HL-60/S4 treated with phorbol 12-myristate 13-acetate at 8.2 ng/mL for 4 days and 3 days (cell line): ENCODE measurements around the gene NFKBIL1.
"Not testable (repeated sequence)": the region's sequence is repeated elsewhere in the genome, so short reads cannot be mapped to it uniquely, and the experiment has no call there.

Experiments
- in situ Hi-C: fragments of 300-500 bp; cut with MboI; formaldehyde crosslinking; loops from 2 replicates; pipeline ENCODE4 v1.15.0; 2022; ENCODE audit warnings: low sequenced_read_pairs

Gene NFKBIL1

DNA sequence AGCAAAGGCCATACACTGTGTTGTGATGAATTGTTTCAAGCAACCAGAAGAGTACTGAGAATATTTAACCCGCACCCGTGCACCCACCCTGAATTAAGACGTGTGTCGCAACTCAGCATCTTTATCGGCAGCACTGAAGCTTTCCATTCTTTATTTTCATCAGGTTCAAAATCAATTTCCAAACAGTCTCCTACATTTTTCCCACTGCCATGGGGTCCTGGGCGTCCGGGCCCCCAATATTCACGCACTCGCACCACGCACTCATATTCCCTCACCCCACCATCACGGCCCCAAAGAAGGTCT, 33.0 kb downstream of the NFKBIL1 start:
- in situ Hi-C loops: no loop called here

DNA sequence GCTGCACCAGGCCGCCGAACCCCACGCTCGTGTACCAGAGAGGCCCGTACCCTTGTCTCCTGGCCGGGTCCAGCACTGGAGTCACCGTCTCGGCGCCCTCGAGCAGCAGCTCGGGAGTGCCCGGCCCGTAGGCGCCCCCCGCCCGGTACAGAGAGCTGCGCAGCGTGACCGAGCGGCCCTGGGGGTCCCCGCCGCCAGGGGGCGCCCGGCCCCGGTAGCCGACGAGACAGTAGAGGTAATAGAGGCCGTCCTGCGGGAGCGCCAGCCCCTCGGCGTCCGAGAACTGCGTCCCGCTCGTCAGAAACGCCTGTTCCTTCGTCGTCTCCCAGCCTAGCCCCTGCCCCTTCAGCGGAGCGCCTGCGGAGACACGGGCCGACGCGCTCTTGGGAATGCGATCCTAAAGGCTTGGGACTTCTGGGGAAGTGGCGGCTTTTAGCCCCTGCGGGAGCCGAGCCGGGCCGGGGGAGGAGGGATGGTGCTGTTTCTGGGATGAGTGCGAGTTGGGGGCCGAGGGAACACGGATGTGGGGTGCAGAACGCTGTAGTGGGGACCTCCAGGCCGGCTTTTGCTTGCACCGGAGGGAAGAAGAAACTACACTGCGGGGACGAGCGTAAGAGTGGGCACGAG, 33.5 kb downstream of the NFKBIL1 start:
- in situ Hi-C loops: no loop called here

- in situ Hi-C loops: no loop called here
These were observed 34.2 kb downstream of the NFKBIL1 start for GRCh38 chr6:31581434-31582229.

DNA sequence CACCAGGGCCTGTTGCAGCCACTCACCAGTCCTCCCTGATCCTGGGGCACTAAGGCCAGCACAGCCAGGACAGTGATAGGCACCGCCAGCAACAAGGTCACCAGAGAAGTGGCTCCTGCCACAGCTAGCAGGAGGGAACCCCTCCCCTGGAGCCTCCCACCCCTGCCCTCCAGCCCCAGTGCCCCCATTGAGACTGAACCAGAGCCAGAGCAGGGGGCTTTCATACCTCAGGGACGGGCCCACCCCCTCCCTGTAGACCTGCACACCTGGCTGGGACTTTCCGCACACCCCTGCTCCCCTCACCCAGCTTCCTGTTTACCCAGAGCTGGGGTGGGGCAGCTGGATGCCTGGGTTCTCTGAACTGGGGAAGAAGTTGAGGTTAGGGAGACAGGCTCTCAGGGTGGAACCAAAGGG, 34.8 kb downstream of the NFKBIL1 start, which contains the start of gene LTB:
Gene LTB, minus strand, starts transcription at position 195 of the 414 bp plus-strand sequence. Its CDS starts 7 bp downstream, at position 188.
- in situ Hi-C loops: no loop called here

- in situ Hi-C loops: no loop called here
These were observed 38.1 kb downstream of the NFKBIL1 start for GRCh38 chr6:31585491-31585890.

DNA sequence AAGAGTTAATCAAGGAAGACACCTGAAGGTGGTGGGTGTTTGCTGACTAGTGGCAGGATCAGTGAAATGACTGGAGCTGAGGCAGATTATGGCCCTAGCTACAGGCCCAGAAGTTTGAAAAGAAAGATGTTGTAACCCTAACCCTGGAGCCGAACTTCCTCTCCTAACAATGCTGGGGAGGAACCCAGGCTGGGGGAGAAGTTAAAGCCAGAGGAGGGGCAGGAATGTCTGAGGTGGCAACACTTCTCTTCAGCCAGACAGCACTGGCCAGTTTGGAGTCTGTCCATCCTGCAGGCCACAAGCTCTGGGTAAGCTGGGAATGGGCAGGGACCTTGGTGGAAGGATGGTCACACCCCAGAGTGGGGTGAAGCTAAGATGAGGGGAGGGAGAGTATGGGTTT, 38.6 kb downstream of the NFKBIL1 start, which contains the start of gene LST1:
Gene LST1, plus strand, starts transcription at position 270 of the 400 bp plus-strand sequence. CDS start 1,023 bp downstream, outside the sequence.
- in situ Hi-C loops: no loop called here

GRCh38 chr6:31586599-31587281, 39.3 kb downstream of the NFKBIL1 start:
- in situ Hi-C loops: no loop called here

DNA sequence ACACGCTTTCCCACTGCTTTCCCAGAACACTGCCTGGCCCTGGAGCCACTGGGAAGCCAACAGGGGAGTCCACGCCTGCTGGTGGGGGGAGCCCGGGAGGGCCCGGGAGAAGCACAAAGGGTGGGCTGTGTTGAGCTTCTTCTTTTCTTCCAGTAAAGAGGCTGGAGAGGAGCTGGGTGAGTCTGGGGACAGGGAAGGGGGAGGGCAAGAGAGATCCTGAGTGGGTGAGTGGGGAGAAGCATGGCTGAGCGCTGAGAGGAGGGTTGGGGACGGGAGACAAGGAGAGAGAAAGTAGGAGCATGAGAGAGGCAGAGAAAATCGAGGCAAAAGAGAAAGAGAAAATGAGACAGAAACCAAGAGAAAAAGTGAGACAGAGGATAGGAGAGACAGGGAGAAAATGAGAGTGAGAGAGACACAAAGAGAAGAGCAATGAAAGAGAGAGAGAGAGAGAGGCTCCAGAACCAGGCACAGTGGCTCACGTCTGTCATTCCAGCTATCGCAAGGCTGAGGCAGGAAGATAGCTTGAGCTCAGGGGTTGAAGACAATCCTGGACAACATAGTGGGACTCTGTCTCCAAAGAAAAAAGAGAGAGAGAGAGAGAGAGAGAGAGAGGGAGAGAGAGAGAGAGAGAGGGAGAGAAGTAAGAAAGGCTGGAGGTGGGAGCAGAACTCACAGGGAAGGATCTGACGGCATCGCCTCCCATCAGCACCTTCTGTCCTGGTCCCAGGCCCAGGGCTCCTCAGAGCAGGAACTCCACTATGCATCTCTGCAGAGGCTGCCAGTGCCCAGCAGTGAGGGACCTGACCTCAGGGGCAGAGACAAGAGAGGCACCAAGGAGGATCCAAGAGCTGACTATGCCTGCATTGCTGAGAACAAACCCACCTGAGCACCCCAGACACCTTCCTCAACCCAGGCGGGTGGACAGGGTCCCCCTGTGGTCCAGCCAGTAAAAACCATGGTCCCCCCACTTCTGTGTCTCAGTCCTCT, 40.7 kb downstream of the NFKBIL1 start:
- in situ Hi-C loops: no loop called here

DNA sequence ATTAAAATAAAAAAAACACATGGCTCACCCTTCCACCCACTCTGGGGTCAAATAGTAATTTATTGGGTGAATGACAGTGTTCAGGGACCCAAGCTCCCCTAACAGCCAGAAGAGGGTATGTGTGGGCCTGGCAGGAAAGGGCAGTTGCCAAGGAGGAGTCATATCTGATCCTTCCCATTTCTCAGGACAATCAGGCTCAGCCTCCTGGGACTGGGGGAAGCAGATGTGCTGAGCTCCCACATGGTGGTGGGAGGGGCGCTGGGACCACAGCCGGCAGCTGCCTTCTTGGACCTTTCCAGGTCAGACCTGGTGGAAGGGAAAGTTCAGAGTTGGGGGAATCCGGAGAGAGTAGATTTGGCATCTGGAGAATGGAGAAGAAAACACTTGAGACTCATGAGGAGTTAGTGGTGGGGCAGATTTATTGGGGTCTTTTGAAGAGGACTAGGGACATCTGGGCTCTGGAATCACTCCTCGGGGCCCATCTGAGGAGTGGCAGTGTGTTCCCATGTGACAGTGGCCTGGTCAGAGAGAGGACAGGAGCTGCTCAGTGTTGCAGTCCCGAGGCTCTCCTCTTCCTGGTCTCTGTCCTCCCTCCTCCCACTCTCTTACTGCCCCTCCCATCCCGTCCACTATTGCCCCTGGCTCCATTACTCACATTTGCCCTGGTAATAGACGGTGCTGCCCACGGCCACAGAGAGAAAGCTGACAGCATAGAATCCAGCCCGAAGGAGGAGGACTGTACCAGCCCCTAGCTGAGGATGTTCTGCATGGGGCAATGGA, 41.7 kb downstream of the NFKBIL1 start:
- in situ Hi-C loops: no loop called here

GRCh38 chr6:31590691-31591090, 43.3 kb downstream of the NFKBIL1 start:
- in situ Hi-C loops: not testable (repeated sequence)

GRCh38 chr6:31592396-31592771, 45.0 kb downstream of the NFKBIL1 start:
- in situ Hi-C loops: no loop called here

DNA sequence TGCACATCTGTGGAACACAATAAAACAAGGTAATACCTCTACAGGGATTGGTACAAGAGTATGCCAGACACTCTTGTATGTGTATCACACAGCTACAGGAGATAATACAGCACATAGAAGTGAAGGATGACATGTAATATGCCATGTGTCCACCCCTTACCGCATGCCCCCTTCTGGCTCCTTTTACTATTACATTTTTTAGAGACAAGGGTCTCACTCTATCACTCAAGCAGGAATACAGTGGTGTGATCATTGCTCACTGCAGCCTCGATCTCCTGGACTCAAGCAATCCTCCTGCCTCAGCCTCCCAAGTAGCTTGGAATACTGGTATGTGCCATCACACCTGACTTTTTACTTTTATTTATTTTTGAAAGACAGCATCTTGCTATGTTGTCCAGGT, 49.6 kb downstream of the NFKBIL1 start:
- in situ Hi-C loops: loop anchor here (5.0 kb wide), 1 partner anchor 45 kb away; no protein-coding TSS in a partner anchor

DNA sequence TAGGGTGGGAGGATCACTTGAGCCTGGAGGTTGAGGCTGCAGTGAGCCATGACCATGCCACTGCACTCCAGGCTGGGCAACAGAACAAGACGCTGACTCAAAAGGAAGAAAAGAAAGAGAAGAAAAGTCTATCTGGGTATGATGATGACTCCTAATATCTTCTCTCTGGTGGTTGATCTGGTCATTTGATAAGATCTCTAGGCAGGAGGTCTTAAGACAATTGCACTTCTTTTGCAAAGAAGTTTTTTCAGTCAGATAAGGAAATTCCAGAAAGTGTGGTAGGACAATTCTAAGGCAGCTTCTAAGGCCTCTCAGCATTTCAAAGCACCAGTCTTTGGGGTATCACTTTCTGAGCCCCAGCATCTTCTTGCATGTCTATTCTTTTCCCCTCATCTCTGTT, 59.9 kb downstream of the NFKBIL1 start:
- in situ Hi-C loops: no loop called here
